PC-3 (cell line): ENCODE measurements around the gene ST6GAL1. TPM values are rescaled to one million over a fixed set of nuclear protein-coding genes. Genes with fewer than 3 reads are reported as not detected.
"Not testable (repeated sequence)": the region's sequence is repeated elsewhere in the genome, so short reads cannot be mapped to it uniquely, and the experiment has no call there.

Experiments used
- ATAC-seq: fragments of 200-7000 bp; cut with Tn5 transposase; 2 replicates; pipeline ENCODE4 v1.9.1; 2020; ENCODE audit warnings: mild to moderate bottlenecking, moderate library complexity
- BruUV-seq: library from RNA; stranded (reverse); fragments of 400-500 nt; replicated peaks from 2 replicates; lab custom pipeline; 2021; lab: Mats Ljungman, UMichigan
- CTCF ChIA-PET: fragments of 300-600 bp; sonication (Branson Sonifier 250); formaldehyde crosslinking; loops from one replicate; lab custom pipeline; 2022; ENCODE audit warnings: antibody characterized with exemption; lab: Charles Lee
- POLR2A ChIA-PET: fragments of 300-600 bp; sonication (Branson Sonifier 250); formaldehyde crosslinking; loops from one replicate; lab custom pipeline; 2022; ENCODE audit warnings: antibody characterized with exemption; ENCODE audit not compliant: unreplicated experiment; lab: Charles Lee
- DNase-seq: peaks from one replicate; pipeline ENCODE4 v3.0.0-alpha.2; 2015
- H2AFZ ChIP-seq: fragments of 300-600 bp; sonication (generic); 2 replicates; pipeline ENCODE4 v1.6.0; 2016; ENCODE audit warnings: antibody characterized with exemption, low read length
- H3F3A ChIP-seq: fragments of 300-600 bp; sonication (generic); one replicate; pipeline ENCODE4 v1.6.0; 2017; ENCODE audit warnings: antibody characterized with exemption, low read length, control low read depth, mild to moderate bottlenecking; ENCODE audit not compliant: unreplicated experiment
- H3K27ac ChIP-seq: fragments of 300-600 bp; sonication (generic); 2 replicates; pipeline ENCODE4 v1.5.1; 2016; ENCODE audit warnings: mild to moderate bottlenecking, low read length
- H3K27me3 ChIP-seq: fragments of 300-600 bp; sonication (generic); 2 replicates; pipeline ENCODE4 v1.6.1; 2016; ENCODE audit warnings: low read length, mixed read lengths
- H3K36me3 ChIP-seq: fragments of 300-600 bp; sonication (generic); 2 replicates; pipeline ENCODE4 v1.6.1; 2016; ENCODE audit warnings: low read depth, mixed run types, low read length, mixed read lengths
- H3K4me1 ChIP-seq: fragments of 300-600 bp; sonication (generic); 2 replicates; pipeline ENCODE4 v1.5.1; 2016; ENCODE audit warnings: low read length; ENCODE audit not compliant: insufficient read depth
- H3K4me2 ChIP-seq: fragments of 300-600 bp; sonication (generic); 2 replicates; pipeline ENCODE4 v1.6.0; 2016; ENCODE audit warnings: low read length
- H3K4me3 ChIP-seq: fragments of 300-600 bp; sonication (generic); 2 replicates; pipeline ENCODE4 v1.5.1; 2016; ENCODE audit warnings: mild to moderate bottlenecking, low read length, mixed read lengths
- H3K79me2 ChIP-seq: fragments of 300-600 bp; sonication (generic); 2 replicates; pipeline ENCODE4 v1.6.1; 2017; ENCODE audit warnings: low read length, mixed read lengths
- H3K9ac ChIP-seq: fragments of 300-600 bp; sonication (generic); 2 replicates; pipeline ENCODE4 v1.6.0; 2016; ENCODE audit warnings: mild to moderate bottlenecking, low read length
- H3K9me2 ChIP-seq: fragments of 300-600 bp; sonication (generic); replicated peaks from 2 replicates; pipeline ENCODE4 v1.6.1; 2016; ENCODE audit warnings: mixed run types, low read length, mixed read lengths
- H3K9me3 ChIP-seq: fragments of 300-600 bp; sonication (generic); 2 replicates; pipeline ENCODE4 v1.6.1; 2016; ENCODE audit warnings: low read length, mixed read lengths
- H4K20me1 ChIP-seq: fragments of 300-600 bp; sonication (generic); 2 replicates; pipeline ENCODE4 v1.6.1; 2016; ENCODE audit warnings: low read length, mixed read lengths
- EZH2 ChIP-seq: fragments of 300-600 bp; sonication (generic); IDR thresholded peaks from one replicate; pipeline ENCODE4 v1.6.1; 2017; ENCODE audit warnings: antibody characterized with exemption, mild to moderate bottlenecking, low read length; ENCODE audit not compliant: unreplicated experiment
- EZH2phosphoT487 ChIP-seq: fragments of 300-600 bp; sonication (generic); IDR thresholded peaks from 2 replicates; pipeline ENCODE4 v1.6.1; 2018; ENCODE audit warnings: mild to moderate bottlenecking, antibody characterized with exemption, low read length, borderline replicate concordance
- intact Hi-C: fragments of 100-400 bp; cut with micrococcal nuclease; formaldehyde crosslinking; loops from 2 replicates; pipeline ENCODE4 v1.9.0; 2023
- total RNA-seq: library from RNA; depleted of rRNA; stranded (reverse); fragments of >200 nt; gene quantifications from 2 replicates; pipeline ENCODE4 v1.2.3, GENCODE V29; 2014
- TF ChIP-seq, protein P1 (sequence below): fragments of 300-600 bp; sonication (generic); conservative IDR thresholded peaks from 2 replicates; pipeline ENCODE4 v1.5.1; 2017; ENCODE audit warnings: antibody characterized with exemption, low read depth, mild to moderate bottlenecking, low read length

ST6GAL1 gene
- total RNA-seq, 1 experiment from 2014 or later = 9.4 TPM

DNA sequence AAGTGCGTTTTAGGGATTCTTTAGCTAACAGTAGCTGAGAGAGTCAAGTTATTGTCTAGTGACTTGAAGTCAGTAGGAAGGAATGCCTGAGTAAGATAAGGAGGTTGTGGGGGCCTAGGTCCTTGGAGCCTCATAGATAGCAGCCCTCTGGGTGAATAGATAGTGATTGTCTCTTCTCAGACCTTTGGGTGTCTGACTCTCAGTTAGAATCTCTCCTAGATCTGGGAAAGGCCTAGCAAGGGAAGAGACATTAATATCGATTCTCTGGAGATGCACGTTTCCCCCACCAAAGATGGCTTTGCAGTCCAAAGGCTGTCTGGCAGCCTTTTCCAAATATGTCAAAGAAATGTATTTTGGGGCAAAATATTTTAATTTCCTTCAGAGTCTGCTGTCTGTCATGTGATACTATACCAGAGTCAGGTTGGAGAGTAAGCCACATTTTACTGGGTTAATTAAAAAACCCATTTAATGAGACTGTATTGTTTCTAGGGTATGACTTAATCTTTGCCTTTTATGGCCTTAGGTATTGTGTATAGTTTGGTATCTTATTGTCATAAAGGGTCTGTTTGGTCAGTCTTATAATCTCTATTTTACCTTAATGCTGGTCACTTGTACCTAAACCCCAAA lies 92.2 kb downstream of the ST6GAL1 start:
- H3K4me2 ChIP-seq = no peak overlapping the region
- no peak overlapping the region for H2AFZ ChIP-seq
- ATAC-seq (no peak), DNase-seq (no peak)
- no peaks in the 10 kb centered on the region for H3K79me2 ChIP-seq
- H3F3A ChIP-seq = no peaks in the 10 kb centered on the region
- no peak overlapping the region for H3K4me3 ChIP-seq
- H4K20me1 ChIP-seq = no peaks in the 10 kb centered on the region
- H3K4me1 ChIP-seq = no peaks in the 10 kb centered on the region
- no peaks in the 10 kb centered on the region for H3K27me3 ChIP-seq
- H3K9ac ChIP-seq = no peak overlapping the region
- H3K9me3 ChIP-seq = no peaks in the 10 kb centered on the region
- ChIA-PET POLR2A (no interaction called here), CTCF (no interaction called here)
- no peaks in the 10 kb centered on the region for H3K36me3 ChIP-seq
- H3K9me2 ChIP-seq = no peaks in the 10 kb centered on the region
- no peak overlapping the region for H3K27ac ChIP-seq
- intact Hi-C loops = no loop called here
- no TSS peak for BruUV-seq
- TF ChIP-seq EZH2 = no peak
- TF ChIP-seq EZH2phosphoT487 = no peak
- TF ChIP-seq, protein P1, sequence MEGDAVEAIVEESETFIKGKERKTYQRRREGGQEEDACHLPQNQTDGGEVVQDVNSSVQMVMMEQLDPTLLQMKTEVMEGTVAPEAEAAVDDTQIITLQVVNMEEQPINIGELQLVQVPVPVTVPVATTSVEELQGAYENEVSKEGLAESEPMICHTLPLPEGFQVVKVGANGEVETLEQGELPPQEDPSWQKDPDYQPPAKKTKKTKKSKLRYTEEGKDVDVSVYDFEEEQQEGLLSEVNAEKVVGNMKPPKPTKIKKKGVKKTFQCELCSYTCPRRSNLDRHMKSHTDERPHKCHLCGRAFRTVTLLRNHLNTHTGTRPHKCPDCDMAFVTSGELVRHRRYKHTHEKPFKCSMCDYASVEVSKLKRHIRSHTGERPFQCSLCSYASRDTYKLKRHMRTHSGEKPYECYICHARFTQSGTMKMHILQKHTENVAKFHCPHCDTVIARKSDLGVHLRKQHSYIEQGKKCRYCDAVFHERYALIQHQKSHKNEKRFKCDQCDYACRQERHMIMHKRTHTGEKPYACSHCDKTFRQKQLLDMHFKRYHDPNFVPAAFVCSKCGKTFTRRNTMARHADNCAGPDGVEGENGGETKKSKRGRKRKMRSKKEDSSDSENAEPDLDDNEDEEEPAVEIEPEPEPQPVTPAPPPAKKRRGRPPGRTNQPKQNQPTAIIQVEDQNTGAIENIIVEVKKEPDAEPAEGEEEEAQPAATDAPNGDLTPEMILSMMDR = no peak

DNA sequence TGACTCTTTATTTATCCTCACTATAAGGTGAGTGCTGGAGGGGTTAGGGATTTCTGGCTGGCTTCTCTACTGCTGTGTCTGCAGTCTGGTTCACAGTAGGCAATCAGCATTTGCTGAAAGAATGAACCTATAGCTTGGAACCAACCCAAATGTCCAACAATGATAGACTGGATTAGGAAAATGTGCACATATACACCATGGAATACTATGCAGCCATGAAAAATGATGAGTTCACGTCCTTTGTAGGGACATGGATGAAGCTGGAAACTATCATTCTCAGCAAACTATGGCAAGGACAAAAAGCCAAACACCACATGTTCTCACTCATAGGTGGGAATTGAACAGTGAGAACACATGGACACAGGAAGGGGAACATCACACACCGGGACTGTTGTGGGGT lies 93.0 kb downstream of the ST6GAL1 start:
- CTCF ChIA-PET, H3K9me3 ChIP-seq, H3F3A ChIP-seq, H3K79me2 ChIP-seq, intact Hi-C loops, H4K20me1 ChIP-seq, H3K9me2 ChIP-seq, POLR2A ChIA-PET, H3K4me3 ChIP-seq, H3K27ac ChIP-seq, ATAC-seq, H2AFZ ChIP-seq, H3K27me3 ChIP-seq, BruUV-seq, H3K9ac ChIP-seq, H3K4me1 ChIP-seq, DNase-seq, H3K36me3 ChIP-seq, H3K4me2 ChIP-seq: not testable (repeated sequence)

DNA sequence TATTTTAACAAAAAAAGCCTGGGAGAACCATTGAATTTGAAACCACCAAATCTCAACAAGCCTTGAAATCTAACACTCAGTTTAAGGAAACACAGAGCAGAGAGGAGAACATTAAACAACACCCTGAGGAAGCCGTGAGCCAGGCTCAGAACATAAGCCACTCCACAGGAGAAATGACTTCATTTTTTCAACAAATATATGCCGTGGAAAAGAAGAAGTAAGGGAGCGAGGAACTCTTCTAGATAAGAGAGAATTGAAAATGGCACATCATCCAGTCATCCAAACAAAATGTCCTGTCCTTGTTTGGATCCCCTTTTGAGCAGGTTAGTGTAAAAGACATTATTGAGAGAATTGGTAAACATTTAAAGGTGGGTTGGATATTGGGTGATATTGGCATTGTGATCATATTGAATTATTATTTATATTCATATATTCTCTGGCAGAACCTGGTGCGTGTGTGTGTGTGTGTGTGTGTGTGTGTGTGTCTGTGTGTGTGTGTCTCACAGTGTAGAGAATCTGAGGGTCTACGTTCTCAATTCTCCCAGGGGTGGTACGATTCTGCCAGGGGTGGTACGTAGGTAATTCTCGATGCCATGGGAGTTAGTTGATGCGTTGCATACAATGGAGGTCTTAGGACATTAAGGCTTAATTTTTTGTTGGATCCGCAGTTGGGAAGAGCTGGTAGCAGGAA lies 94.4 kb downstream of the ST6GAL1 start:
- Histone ChIP-seq H3K9ac (no peak overlapping the region), H3K36me3 (no peaks in the 10 kb centered on the region), H4K20me1 (no peaks in the 10 kb centered on the region), H3K4me2 (no peak overlapping the region), H3K9me2 (no peaks in the 10 kb centered on the region), H3K4me3 (no peak overlapping the region), H3K79me2 (no peaks in the 10 kb centered on the region), H3F3A (no peaks in the 10 kb centered on the region), H3K27me3 (no peaks in the 10 kb centered on the region), H2AFZ (no peak overlapping the region), H3K27ac (no peak overlapping the region), H3K4me1 (no peaks in the 10 kb centered on the region), H3K9me3 (no peaks in the 10 kb centered on the region)
- ATAC-seq (no peak), DNase-seq (no peak)
- ChIA-PET CTCF (no interaction called here), POLR2A (no interaction called here)
- intact Hi-C loops = no loop called here
- BruUV-seq = no TSS peak
- TF ChIP-seq EZH2phosphoT487 (no peak), EZH2 (no peak)
- TF ChIP-seq, protein P1 = no peak
